NCI-H526 treated with DMSO at 0.1 percent for 48 hours (cell line): ENCODE results near the gene C11orf52.
"Not testable (repeated sequence)": the region's sequence is repeated elsewhere in the genome, so short reads cannot be mapped to it uniquely, and the experiment has no call there.

ENCODE experiments used
- DNase-seq: peaks from one replicate; lab custom pipeline; 2025; lab: John Stamatoyannopoulos, UW

Gene C11orf52, protein sequence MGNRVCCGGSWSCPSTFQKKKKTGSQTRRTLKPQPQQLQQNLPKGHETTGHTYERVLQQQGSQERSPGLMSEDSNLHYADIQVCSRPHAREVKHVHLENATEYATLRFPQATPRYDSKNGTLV

GRCh38 chr11:111918390-111919256, at the start of gene C11orf52:
C11orf52 (plus strand) TSS chr11:111918913; CDS start chr11:111918973, 60 bp downstream.
- peak; percentile 99 for DNase-seq

GRCh38 chr11:111870113-111870512, 48.6 kb upstream of the C11orf52 start:
- DNase-seq, result no peak

GRCh38 chr11:111870522-111870885, 48.2 kb upstream of the C11orf52 start:
- no peak for DNase-seq

GRCh38 chr11:111870886-111871692, 47.6 kb upstream of the C11orf52 start, which contains the start of gene ALG9:
ALG9 (minus strand) TSS chr11:111871581; CDS start chr11:111871482, 99 bp downstream.
- peak; percentile 95 for DNase-seq

DNA sequence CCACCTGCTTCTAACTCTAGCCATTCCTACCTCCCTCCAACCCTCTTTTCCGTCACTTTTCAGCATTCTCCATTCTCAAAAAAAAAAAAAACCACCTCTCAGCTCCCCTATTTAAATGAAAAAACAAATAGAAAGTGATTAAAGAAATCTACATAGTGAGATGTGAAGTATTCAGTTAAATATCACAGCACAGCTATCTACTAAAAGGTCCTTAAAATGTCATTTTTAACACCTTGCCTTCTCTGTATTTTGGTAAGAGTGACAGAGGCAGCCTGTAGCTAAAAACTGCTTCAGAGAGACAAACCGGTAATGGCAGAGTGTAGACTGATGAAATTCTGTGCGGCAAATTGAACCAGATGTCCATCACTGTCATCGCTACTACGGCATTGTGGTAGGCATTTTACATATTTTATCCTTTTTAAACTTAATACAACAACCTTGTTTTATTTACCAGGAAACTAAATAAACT, 47.0 kb upstream of the C11orf52 start:
- peak; percentile 69 for DNase-seq

DNA sequence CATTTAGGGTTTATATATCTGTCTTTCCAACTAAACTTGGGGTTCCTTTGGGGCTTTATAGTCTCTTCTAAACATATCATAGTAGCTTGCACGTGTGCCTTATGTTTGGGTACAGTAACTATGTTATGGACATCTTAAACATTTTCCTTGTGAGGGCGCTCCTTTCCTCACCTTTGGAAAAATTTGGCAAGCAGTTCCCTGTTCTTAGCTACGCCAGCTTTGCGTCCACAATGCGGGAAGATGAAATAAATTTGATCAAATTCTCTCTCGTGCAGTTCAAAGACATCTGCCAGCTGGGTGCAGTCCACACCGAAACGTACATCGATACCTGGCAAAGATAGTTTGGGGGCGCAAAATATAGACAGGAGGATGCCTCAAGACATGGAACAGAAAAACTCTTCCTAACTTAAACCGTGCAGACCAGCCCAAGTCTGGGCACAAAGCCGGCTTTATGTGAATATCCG, 40.3 kb upstream of the C11orf52 start:
- DNase-seq, result peak; percentile 94

DNA sequence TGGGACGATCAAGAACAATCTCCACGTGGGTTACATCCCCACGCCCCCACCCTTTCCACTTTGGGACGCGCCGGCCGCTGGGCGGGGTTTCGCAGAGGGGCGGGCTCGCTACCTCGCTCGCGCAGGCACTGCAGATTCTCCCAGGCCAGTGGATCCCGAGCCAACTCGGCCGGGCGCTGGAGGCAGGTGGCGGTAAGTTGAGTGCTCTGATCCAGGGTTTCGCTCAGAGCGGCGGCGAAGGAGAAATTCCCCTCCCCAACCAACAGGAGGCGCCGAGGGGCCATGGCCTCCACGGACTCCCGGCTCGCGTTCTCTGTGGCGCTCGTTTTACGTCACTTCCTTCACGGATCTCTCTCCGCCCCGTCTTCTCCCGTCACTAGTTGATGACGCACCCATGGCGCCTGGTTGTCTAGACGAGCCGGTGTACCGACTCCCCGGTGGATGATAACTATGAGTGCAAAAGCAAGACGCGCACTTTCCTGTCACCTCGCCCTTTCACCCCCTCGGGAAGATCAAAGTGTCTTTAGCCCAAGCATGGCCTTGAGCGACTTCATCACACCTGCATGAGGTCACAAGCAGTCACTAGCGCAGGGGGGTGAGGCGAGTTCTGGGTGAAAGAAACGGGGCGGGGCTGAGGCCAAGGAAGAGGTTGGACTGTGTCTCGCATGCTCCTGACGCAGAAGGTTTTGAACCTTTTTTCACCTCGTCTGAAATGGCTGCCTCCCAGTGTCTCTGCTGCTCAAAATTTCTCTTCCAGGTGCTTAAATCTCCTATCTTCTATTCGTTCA, 39.7 kb upstream of the C11orf52 start, which contains the start of the genes CFAP68 and FDXACB1:
Gene CFAP68, plus strand, starts transcription at position 693 of the 788 bp plus-strand sequence. Its CDS starts 20 bp downstream, at position 713.
Gene FDXACB1, minus strand, starts transcription at position 317 of the 788 bp plus-strand sequence. Its CDS starts 33 bp downstream, at position 284.
- DNase-seq, result peak; percentile 100

DNA sequence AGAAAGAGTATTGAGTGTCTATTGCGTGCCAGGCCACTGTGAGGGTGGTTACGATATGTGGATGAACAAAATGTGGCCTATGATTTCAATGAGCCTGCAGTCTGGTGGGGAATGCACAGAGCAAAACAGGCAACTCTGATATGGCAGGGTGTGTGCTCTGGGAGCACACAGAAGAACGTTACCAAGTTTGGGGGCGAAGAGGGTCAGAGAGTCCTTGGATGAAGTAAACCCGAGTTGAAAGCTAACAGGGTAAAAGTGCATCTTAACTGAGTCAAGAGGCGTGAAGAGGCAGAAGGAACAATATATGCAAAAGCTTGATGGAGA, 39.1 kb upstream of the C11orf52 start:
- no peak for DNase-seq

DNA sequence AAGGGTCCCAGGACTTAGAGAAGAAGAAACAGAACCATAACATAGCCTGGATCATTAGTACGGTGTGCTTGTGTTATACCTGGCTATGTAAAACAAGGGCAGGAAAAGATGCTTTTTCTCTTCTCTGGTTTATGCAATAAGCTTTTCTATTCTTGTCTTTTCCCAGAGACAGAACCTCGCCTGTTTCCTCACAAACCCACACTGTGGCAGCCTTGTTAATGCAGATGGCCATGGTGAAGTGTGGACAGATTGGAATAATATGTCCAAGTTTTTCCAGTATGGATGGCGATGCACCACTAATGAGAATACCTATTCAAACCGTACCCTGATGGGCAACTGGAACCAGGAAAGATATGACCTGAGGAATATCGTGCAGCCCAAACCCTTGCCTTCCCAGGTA, 36.5 kb upstream of the C11orf52 start:
- DNase-seq, result no peak

DNA sequence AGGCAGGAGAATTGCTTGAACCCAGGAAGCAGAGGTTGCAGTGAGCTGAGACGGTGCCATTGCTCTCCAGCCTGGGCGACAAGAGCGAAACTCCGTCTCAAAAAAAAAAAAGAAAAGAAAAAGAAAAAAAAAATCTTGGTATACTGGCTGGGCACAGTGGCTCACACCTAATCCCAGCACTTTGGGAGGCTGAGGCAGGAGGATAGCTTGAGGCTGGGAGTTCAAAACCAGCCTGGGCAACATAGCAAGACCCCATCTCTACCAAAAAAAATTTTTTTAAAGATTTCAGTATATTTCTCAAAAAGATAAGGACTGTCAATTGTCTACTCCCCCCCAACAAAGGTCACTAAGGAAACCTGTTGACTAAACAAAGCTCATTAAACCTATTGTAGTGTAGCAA, 33.7 kb upstream of the C11orf52 start:
- DNase-seq, result not testable (repeated sequence)

DNA sequence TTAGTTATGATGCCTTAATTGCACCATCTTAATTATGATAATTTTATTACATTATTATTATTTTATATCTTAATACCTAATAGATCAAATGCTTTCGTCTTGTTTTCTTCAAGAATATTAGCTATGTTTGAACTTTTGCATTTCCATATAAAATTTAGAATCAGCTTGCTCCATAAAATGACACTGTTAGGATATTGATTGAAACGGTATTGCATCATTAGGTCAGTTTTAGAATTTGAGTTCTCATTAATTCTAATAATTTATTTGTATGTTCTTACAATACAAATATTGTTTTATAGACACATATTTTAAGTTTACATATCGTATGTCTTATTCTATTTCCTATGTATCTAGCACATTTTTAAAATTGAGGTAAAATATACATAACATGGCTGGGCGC, 32.7 kb upstream of the C11orf52 start:
- DNase-seq, result no peak

DNA sequence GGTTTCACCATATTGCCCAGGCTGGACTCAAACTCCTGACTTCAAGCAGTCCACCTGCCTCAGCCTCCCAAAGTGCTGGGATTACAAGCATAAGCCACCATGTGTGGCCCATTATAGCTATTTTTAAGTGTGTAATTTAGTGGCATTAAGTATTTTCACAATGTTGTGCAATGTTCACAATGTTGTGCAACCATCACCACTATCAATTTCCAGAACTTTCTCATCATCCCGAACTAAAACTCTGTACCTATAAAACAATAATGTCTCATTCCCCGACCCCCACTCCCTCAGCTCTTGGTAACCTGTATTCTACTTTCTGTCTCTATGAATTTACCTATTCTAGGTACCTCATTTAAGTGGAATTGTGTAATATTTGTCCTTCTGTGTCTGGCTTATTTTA, 31.9 kb upstream of the C11orf52 start:
- no peak for DNase-seq

DNA sequence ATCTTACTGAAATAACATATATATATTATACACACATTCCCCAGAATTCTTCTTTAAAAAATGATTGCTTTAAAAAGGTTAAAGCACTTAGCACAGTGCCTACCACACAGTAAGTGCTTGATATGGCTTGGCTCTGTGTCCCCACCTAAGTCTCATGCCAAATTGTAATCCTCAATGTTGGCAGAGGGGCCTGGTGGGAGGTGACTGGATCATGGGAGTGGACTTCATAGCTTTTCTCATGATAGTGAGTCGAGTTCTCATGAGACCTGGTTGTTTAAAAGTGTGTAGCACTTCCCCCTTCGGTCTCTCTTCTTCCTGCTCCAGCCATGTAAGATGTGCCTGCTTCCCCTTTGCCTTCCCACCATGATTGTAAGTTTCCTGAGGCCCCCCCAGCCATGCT, 13.3 kb upstream of the C11orf52 start:
- no peak for DNase-seq

DNA sequence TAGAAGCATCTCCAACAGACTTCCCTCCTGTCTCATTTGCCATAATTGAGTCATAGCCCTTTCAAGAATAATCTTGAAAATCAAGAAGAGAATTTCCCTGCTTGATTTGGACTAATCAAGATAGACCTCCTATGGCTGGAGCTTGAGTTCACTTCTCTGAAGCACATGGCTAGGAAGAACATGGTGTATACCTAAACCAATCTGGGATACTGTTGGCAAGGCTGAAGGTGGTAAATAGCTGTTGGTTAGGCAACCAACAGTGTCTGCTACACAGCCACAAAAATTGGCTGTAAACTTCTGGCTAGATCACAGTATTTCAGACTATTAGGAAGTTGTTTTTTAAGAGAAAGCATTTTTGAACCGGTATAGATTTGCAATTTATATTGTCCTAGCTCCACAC, 12.0 kb upstream of the C11orf52 start:
- DNase-seq, result no peak

- no peak for DNase-seq
Measured at GRCh38 chr11:111908639-111909305, 9.9 kb upstream of the C11orf52 start.

DNA sequence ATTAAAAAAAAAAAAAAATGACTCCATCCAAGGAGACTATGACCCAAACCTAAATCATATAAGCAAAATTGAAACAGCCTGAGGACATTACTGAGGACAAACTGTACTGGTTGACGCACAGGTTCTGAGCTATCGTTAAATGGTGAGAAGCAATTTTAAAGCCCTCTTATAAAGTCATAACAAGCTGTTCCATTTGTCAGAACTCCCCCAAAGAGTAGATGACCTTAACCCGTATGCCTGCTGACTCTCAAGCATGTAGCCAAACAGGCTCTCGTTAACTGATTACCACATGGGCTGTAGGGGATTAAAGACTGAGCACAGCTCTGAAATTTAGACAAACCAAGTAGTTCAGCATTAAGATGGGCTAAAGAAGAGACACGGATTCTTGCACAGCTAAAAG, 9.3 kb upstream of the C11orf52 start:
- DNase-seq, result no peak

DNA sequence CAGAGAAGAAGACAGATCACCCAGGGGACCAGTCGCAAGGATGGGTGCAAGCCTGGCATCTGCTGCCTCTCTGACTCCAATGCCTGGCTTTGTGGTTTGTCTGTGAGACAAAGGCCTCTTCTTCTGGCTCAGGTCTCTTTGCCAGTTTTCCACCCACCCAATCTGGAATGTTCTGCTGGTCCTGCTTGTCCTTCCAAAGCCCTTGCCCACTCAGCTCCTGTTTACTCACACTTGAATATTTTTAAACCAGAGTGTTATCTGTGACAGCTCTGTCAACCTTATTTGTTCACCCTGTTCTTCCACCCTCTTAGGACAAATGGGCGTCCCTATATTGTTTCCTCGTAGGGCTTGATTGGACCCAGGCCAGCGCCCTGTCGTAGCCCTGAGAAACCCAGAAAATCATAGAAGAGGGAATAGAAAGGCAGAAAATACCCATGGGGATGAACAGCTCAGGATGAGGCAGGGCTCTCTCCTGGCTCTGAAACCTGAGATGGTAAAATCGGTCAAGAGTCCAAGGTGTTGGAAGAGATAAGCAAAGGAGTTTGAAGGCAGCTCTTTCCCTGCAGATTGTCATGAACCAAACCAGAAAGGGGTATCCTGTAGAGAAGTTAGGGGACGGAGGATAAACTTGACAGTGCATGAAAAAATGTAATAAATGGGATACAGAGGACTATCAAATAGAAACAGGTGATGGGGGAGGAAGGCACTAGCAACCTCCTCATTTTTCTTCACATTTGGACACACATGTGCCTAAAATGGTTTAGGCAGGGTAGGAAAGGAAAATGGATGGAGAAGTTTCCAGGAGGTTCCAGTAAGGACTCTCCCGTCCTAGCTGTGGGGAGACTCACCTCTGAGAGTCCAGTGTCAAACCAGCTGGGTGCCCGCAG, 7.8 kb upstream of the C11orf52 start:
- no peak for DNase-seq

DNA sequence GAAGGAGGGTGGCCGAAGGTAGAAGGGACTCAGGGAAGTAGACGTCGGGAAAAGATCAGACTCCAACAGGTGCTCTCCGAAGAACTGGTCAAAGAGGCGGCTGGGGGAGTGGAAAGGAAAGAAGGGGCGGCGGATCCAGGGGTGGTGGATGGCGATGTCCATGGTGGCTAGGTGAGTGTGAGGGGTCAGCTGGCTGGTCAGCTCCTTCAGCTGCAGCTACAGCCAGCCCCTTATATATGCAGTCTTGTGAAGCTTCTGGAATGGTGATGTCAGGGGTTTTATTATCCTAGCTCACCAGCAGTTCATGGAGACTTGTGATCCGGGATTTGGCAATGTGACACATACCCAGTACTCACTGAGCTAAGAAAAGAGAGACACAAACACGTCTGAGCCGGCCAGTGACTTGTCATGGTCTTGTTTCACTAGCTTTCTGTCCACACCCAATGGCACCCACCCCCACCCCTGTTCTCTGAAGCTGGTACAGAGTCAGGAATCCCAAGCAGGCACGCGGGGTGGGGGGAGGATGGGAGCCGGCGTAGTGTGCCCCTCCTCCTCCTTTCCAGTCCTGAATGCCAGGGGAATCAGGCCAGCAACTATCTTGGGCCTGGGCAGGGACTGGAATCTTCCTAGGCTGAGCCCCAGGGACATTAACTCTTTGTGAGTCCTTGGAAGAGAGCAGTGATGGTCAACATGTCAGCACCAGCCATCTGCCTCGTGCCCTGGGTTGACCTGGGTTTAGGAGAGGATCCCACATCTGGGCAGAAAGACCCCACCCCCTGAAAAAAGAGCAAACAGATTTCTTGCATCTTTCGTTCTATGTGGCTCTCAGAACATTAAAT, 6.9 kb upstream of the C11orf52 start, which contains the start of gene CRYAB:
Gene CRYAB, minus strand, starts transcription at position 208 of the 839 bp plus-strand sequence. Its CDS starts 46 bp downstream, at position 162.
- no peak for DNase-seq

DNA sequence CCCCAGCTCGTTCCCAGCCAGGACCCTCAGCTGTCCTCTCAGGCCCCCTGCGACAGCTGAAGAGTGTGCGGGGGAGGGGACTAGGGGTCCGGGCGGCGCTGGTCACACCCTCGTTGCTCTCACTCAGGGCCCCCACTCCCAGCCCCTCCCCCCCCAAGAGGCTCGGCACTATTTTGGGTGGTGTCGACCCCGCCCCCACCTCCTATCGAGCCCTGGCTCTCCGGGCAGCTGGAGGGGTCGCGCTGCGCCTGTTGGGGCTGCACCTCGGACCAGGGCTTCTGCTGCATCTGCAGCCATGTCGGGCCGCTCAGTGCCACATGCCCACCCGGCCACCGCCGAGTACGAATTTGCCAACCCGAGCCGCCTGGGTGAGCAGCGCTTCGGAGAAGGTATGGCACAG, 6.2 kb upstream of the C11orf52 start, which contains the start of gene HSPB2:
Gene HSPB2, plus strand, starts transcription at position 200 of the 400 bp plus-strand sequence. Its CDS starts 96 bp downstream, at position 296.
- DNase-seq, result no peak
